NOMO-1 treated with DMSO at 0.1 percent for 48 hours (cell line): ENCODE measurements around the gene TRIM75.
"Not testable (repeated sequence)": the region's sequence is repeated elsewhere in the genome, so short reads cannot be mapped to it uniquely, and the experiment has no call there.

ENCODE experiments used
- DNase-seq: peaks from one replicate; lab custom pipeline; 2025; ENCODE audit not compliant: unreplicated experiment; lab: John Stamatoyannopoulos, UW

The TRIM75 gene

GRCh38 chr4:165077034-165077578 lies 23.4 kb downstream of the TRIM75 start:
- no peak for DNase-seq

- DNase-seq = peak; percentile 18
Observed at GRCh38 chr4:165079476-165079875, 25.8 kb downstream of the TRIM75 start.

- DNase-seq = not testable (repeated sequence)
Observed at GRCh38 chr4:165084787-165085186, 31.1 kb downstream of the TRIM75 start.

GRCh38 chr4:165085946-165086345 lies 32.3 kb downstream of the TRIM75 start:
- DNase-seq = no peak

- DNase-seq = no peak
Observed at GRCh38 chr4:165088366-165088765, 34.7 kb downstream of the TRIM75 start.

- not testable (repeated sequence) for DNase-seq
Observed at GRCh38 chr4:165092187-165092586, 38.5 kb downstream of the TRIM75 start.

- no peak for DNase-seq
Observed at GRCh38 chr4:165094873-165095272, 41.2 kb downstream of the TRIM75 start.

GRCh38 chr4:165095291-165095690 lies 41.6 kb downstream of the TRIM75 start:
- DNase-seq = no peak

GRCh38 chr4:165096776-165097175 lies 43.1 kb downstream of the TRIM75 start:
- peak; percentile 23 for DNase-seq

GRCh38 chr4:165101641-165102040 lies 48.0 kb downstream of the TRIM75 start:
- no peak for DNase-seq

GRCh38 chr4:165106518-165106917 lies 52.9 kb downstream of the TRIM75 start:
- no peak for DNase-seq
